CD14-positive monocyte (primary cell): Measurements from ENCODE around the gene MTARC2. TPM values are rescaled to one million over a fixed set of nuclear protein-coding genes. Genes with fewer than 3 reads are reported as not detected.

Source experiments
- DNase-seq, 3 donors: peaks; one replicate each; pipeline ENCODE4 v3.0.0-alpha.2; 2011 to 2022
- H2AFZ ChIP-seq: 2 replicates; pipeline ENCODE4 v1.6.0; 2012; ENCODE audit warnings: mild to moderate bottlenecking, low read depth, low read length, inconsistent platforms; ENCODE audit not compliant: insufficient read depth, poor library complexity, severe bottlenecking
- H3K27ac ChIP-seq, 2 donors: 1 replicate in 1 of 2; 2 replicates in 1 of 2; pipeline ENCODE4 v1.5.1; 2012 to 2013; ENCODE audit warnings: low read length in 2 of 2, control low read depth in 1 of 2, inconsistent platforms in 1 of 2, low read depth in 1 of 2, mild to moderate bottlenecking in 1 of 2
- H3K27me3 ChIP-seq, 2 donors: one replicate each; pipeline versions ENCODE4 v1.6.0 to v1.6.1; 2011 to 2013; ENCODE audit warnings: low read length in 2 of 2; ENCODE audit not compliant: control insufficient read depth in 2 of 2, insufficient read depth in 2 of 2
- H3K36me3 ChIP-seq, 2 donors: replicated peaks in 1 of 2; 1 replicate in 1 of 2; 2 replicates in 1 of 2; pipeline versions ENCODE4 v1.5.1 to v1.6.1; 2012 to 2013; ENCODE audit warnings: low read length in 2 of 2, control low read depth in 1 of 2, inconsistent platforms in 1 of 2, mild to moderate bottlenecking in 1 of 2; ENCODE audit not compliant: insufficient read depth in 2 of 2, control insufficient read depth in 1 of 2
- H3K4me1 ChIP-seq, 2 donors: 1 replicate in 1 of 2; 2 replicates in 1 of 2; pipeline versions ENCODE4 v1.5.1 to v1.6.1; 2012 to 2013; ENCODE audit warnings: low read length in 2 of 2, control low read depth in 1 of 2, inconsistent platforms in 1 of 2, mild to moderate bottlenecking in 1 of 2, moderate library complexity in 1 of 2; ENCODE audit not compliant: insufficient read depth in 2 of 2, control insufficient read depth in 1 of 2
- H3K4me2 ChIP-seq: replicated peaks from 2 replicates; pipeline ENCODE3; 2012; ENCODE audit warnings: low read length, moderate library complexity, mild to moderate bottlenecking; ENCODE audit not compliant: poor library complexity, severe bottlenecking; ENCODE audit errors: extremely low read depth
- H3K4me3 ChIP-seq, 3 experiments: fragments of 200-600 bp in 1 of 3; sonication (generic) in 1 of 3; replicated peaks in 1 of 3; 1 replicate in 2 of 3; 2 replicates in 1 of 3; pipeline ENCODE4 v1.5.1; 2011 to 2013; ENCODE audit warnings: low read length in 3 of 3, mild to moderate bottlenecking in 3 of 3, control low read depth in 2 of 3, low read depth in 2 of 3, inconsistent platforms in 1 of 3, moderate library complexity in 1 of 3
- H3K79me2 ChIP-seq: 2 replicates; pipeline ENCODE4 v1.6.0; 2012; ENCODE audit warnings: mild to moderate bottlenecking, control low read depth, inconsistent platforms, low read length, moderate library complexity; ENCODE audit not compliant: insufficient read depth
- H3K9ac ChIP-seq: 2 replicates; pipeline ENCODE4 v1.6.0; 2017; ENCODE audit warnings: low read length, mild to moderate bottlenecking; ENCODE audit not compliant: insufficient read depth, poor library complexity, severe bottlenecking
- H3K9me3 ChIP-seq, 2 donors: replicated peaks in 1 of 2; 1 replicate in 1 of 2; 2 replicates in 1 of 2; pipeline versions ENCODE4 v1.5.1 to v1.6.1; 2012 to 2013; ENCODE audit warnings: low read length in 2 of 2, control low read depth in 1 of 2; ENCODE audit not compliant: control insufficient read depth in 1 of 2, insufficient read depth in 1 of 2
- H4K20me1 ChIP-seq: 2 replicates; pipeline ENCODE4 v1.6.0; 2012; ENCODE audit warnings: mild to moderate bottlenecking, low read length, control low read depth, moderate library complexity; ENCODE audit not compliant: insufficient read depth
- H3K27ac Mint-ChIP-seq, 7 donors: one replicate each; pipeline ENCODE4 v1.8.0; 2020; ENCODE audit warnings: mild to moderate bottlenecking in 7 of 7, mixed read lengths in 7 of 7, moderate library complexity in 6 of 7, inconsistent platforms in 2 of 7
- H3K27me3 Mint-ChIP-seq, 3 donors: one replicate each; pipeline ENCODE4 v1.8.0; 2021 to 2022; ENCODE audit warnings: low read depth in 3 of 3, mild to moderate bottlenecking in 3 of 3, mixed read lengths in 3 of 3, moderate library complexity in 3 of 3, inconsistent platforms in 1 of 3
- H3K36me3 Mint-ChIP-seq, 2 donors: one replicate each; pipeline ENCODE4 v1.8.0; 2020; ENCODE audit warnings: mixed read lengths in 2 of 2, inconsistent platforms in 1 of 2, mild to moderate bottlenecking in 1 of 2
- H3K4me1 Mint-ChIP-seq: one replicate; pipeline ENCODE4 v1.8.0; 2020; ENCODE audit warnings: mild to moderate bottlenecking, mixed read lengths
- H3K4me3 Mint-ChIP-seq, 2 donors: one replicate each; pipeline ENCODE4 v1.8.0; 2020; ENCODE audit warnings: mild to moderate bottlenecking in 2 of 2, mixed read lengths in 2 of 2, moderate library complexity in 1 of 2
- H3K9me3 Mint-ChIP-seq, 7 donors: one replicate each; pipeline ENCODE4 v1.8.0; 2020 to 2022; ENCODE audit warnings: mixed read lengths in 7 of 7, mild to moderate bottlenecking in 6 of 7, moderate library complexity in 6 of 7, inconsistent platforms in 2 of 7
- WGBS: methylation state at CpG from one replicate; pipeline ENCODE4 v1.1.5; 2013; ENCODE audit warnings: missing lambda C conversion rate; ENCODE audit not compliant: insufficient coverage; 5-methylcytosine and 5-hydroxymethylcytosine counted together
- intact Hi-C, 2 donors: fragments of 100-400 bp; cut with micrococcal nuclease; formaldehyde crosslinking; loops; one replicate each; pipeline versions ENCODE4 v1.15.0 to v1.15.1; 2023
- polyA plus RNA-seq, 3 donors: library from polyadenylated mRNA; depleted of rRNA in 1 of 3; unstranded in 2 of 3; stranded (reverse) in 1 of 3; fragments of 300-500 nt in 2 of 3; fragments of >200 nt in 1 of 3; fragmentation: Illumina TruSeq in 2 of 3; gene quantifications; 1 replicate in 2 of 3; 2 replicates in 1 of 3; pipeline ENCODE4 v1.2.3, GENCODE V29; 2012 to 2021
- TF ChIP-seq, protein P1 (sequence below): fragments of 200-600 bp; IDR thresholded peaks from one replicate; pipeline ENCODE4 v1.8.0; 2022; ENCODE audit warnings: antibody characterized with exemption, mild to moderate bottlenecking

The MTARC2 gene
- polyA plus RNA-seq, 3 donors = 0.29 to 0.81 (median 0.56) TPM

DNA sequence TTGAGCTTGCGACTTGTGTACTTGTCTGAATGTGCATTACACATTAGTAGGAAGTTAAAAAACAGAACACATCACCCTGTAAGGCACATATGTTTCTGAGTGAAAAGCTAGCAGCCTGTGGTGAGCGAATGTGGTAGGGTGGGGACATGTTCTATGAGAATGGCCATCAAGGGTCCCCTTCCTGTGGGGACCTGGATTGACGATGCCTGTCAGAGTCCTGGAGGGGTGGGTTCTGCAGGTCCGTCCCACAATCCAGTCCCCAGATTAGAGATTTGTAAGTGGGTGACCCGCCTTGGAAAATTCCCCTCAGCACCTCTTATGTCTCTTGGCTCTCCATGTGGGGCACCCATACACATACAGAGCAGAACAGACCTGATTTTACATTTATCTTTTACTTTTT lies 78.6 kb downstream of the MTARC2 start:
- Histone ChIP-seq H4K20me1 (no peaks in the 10 kb centered on the region), H3K4me1 (no peaks in the 10 kb centered on the region), H3K9me3 (no peaks in the 10 kb centered on the region), H3K27me3 (no peaks in the 10 kb centered on the region), H2AFZ (no peak overlapping the region), H3K36me3 (peaks cover 10 to 39% of the 10 kb centered on the region in 2 donors), H3K9ac (no peak overlapping the region), H3K27ac (no peak overlapping the region), H3K4me3 (no peak overlapping the region), H3K4me2 (no peak overlapping the region), H3K79me2 (no peaks in the 10 kb centered on the region)
- Mint-ChIP-seq H3K36me3 (peaks cover 34 to 49% of the 10 kb centered on the region in 2 donors), H3K27ac (no peak overlapping the region), H3K4me3 (no peak overlapping the region), H3K27me3 (peaks cover 0 to 2% (median 0%) of the 10 kb centered on the region in 3 donors), H3K9me3 (peaks cover 0 to 4% (median 0%) of the 10 kb centered on the region in 7 donors), H3K4me1 (peaks cover 6% of the 10 kb centered on the region)
- intact Hi-C loops = no loop called here
- DNase-seq = no peak
- TF ChIP-seq, protein P1, sequence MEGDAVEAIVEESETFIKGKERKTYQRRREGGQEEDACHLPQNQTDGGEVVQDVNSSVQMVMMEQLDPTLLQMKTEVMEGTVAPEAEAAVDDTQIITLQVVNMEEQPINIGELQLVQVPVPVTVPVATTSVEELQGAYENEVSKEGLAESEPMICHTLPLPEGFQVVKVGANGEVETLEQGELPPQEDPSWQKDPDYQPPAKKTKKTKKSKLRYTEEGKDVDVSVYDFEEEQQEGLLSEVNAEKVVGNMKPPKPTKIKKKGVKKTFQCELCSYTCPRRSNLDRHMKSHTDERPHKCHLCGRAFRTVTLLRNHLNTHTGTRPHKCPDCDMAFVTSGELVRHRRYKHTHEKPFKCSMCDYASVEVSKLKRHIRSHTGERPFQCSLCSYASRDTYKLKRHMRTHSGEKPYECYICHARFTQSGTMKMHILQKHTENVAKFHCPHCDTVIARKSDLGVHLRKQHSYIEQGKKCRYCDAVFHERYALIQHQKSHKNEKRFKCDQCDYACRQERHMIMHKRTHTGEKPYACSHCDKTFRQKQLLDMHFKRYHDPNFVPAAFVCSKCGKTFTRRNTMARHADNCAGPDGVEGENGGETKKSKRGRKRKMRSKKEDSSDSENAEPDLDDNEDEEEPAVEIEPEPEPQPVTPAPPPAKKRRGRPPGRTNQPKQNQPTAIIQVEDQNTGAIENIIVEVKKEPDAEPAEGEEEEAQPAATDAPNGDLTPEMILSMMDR = no peak
- 80% methylated on average over 1 of the region's 5 CpGs for WGBS

DNA sequence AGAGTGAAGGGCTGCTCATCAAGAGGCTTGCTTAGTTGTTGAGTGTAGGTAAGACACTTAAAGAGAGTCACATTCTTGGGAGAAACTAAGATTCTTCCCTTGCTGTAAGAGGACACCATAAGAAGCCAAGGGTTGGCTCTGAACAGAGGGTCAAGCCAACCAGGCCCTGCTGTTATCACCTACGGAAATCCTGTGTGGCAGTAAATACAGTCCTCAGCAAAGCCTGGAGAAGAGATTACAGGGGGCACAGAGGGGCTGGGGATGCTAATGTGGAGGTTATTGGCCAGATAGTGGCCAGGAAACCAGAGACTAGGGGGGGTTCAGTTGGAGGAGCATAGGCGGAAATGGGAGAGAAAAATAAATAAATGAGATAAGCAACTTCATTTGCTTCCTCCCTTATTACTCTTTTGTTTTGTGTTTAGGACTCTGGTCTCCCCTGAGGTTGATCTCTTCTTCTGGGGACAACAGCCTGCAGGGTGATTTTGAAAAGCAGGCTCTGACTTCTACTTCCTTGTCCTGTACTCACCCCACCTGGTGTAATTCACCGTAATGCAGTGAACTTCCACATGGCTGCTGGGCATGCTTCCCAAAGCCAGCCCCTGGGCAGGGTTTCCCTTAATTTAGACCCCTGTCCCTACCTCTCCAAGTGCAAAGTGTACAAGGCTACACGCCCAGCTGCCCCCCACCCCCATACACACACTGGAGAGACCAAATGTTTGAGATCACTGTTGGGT lies 79.5 kb downstream of the MTARC2 start:
- Histone ChIP-seq H3K36me3 (peaks cover 10 to 34% of the 10 kb centered on the region in 2 donors), H4K20me1 (no peaks in the 10 kb centered on the region), H3K27ac (no peak overlapping the region), H3K9me3 (no peaks in the 10 kb centered on the region), H3K79me2 (no peaks in the 10 kb centered on the region), H3K4me2 (no peak overlapping the region), H3K9ac (no peak overlapping the region), H3K27me3 (no peaks in the 10 kb centered on the region), H3K4me1 (no peaks in the 10 kb centered on the region), H3K4me3 (no peak overlapping the region), H2AFZ (no peak overlapping the region)
- Mint-ChIP-seq H3K4me1 (peaks cover 6% of the 10 kb centered on the region), H3K36me3 (peaks cover 30 to 45% of the 10 kb centered on the region in 2 donors), H3K27ac (peak overlapping the region in 2 of 7 donors; percentile 23 to 54), H3K9me3 (peaks cover 0 to 4% (median 0%) of the 10 kb centered on the region in 7 donors), H3K4me3 (no peak overlapping the region), H3K27me3 (peaks cover 0 to 2% (median 0%) of the 10 kb centered on the region in 3 donors)
- no peak for DNase-seq
- TF ChIP-seq, protein P1 = no peak
- WGBS = 100% methylated on average over 2 of the region's 4 CpGs
- intact Hi-C loops = no loop called here
